SW480 (cell line): ENCODE results near the gene UBAP2L.
"Not testable (repeated sequence)": the region's sequence is repeated elsewhere in the genome, so short reads cannot be mapped to it uniquely, and the experiment has no call there.

Experiments used
- DNase-seq: peaks from one replicate; pipeline ENCODE4 v3.0.0-alpha.2; 2016; ENCODE audit warnings: low spot score

Gene UBAP2L

DNA sequence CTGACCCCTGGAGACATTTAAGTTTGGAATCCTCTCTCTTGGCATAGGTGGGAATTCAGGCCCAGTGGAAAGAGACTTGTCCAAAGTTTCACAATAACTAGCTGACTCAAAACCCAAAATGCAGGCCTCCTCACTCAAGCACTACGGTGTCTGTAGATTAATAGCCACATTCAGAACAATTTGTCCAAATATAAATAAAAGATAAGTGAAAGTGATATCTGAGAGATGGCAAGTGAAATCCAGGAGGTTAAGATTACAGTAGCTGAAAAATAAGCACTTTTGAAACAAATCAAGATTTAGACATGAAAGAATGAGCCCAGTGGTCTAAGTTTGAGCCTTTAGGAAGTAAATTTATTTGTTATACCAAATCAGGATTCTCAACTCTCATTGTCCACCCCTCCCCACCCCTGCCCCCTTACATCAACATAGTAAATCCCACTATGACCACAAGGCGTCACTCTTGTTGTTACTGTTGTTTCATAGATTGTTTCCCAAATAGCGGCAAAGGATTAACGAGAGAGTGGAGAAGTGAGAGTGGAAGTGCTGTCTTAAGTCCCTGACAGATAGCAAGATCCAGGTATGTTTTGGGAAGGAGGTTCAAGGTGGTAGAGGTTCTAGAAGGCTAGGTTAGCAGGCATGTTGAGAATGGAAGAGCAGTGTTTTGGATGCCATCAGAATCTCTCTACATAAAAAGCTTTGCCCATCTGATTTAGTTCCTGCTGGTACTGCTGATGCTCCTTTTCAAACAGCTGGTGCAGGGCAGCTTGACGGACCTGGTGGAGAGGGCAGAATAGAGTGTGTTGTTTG is 21.8 kb upstream of the UBAP2L start:
- DNase-seq: peak; percentile 56

DNA sequence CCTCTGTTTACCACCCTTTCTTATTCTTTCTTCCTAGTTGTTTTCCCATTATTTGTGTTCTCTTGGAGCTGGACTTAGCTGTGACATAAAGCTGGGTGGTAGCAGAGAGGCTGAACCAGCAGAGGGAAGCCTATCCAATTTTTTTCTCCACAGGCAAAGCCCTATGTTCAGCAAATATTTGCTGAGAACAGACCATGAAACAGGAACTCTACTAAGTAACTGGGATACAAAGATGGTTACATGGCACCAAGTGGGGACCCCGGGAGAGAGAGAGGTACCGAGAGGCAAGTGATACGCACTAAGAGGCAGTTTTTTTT is 21.2 kb upstream of the UBAP2L start:
- DNase-seq: no peak

DNA sequence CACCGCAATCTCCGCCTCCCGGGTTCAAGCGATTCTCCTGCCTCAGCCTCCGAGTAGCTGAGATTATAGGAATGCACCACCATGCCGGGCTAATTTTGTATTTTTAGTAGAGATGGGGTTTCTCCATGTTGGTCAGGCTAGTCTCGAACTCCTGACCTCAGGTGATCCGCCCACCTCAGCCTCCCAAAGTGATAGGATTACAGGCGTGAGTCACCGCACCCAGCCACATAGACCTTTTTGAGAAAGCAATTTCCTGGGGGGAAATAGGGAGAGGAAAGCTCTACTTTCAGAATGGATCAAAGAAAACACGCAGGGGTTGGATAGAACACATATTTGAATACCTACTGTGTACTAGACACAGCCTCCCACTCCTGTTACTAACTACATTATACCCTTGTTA is 15.0 kb upstream of the UBAP2L start:
- not testable (repeated sequence) for DNase-seq

DNA sequence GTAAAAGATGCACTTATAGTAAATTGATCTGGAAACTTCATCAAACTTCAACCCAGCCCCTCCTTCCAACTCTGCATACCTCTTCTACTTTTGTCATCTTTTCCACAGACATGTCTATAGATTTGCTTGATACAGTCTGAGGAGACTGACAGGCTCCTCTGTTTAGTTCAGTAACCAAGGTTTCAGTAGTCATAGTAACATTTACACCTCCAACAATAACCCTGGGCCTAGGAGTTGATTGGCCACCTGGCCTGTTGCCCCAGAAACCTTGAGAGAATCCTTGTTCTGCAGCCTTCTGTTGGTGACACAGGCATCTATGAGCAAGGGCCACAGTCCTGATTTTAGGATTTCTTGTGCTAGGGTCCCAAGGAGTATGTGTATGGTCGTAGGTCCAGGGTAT is 14.6 kb upstream of the UBAP2L start, which contains the start of gene CFAP141:
CFAP141 (minus strand) TSS at position 138 of the 400 bp plus-strand sequence; CDS start at position 112, 26 bp downstream.
- peak; percentile 28 for DNase-seq

DNA sequence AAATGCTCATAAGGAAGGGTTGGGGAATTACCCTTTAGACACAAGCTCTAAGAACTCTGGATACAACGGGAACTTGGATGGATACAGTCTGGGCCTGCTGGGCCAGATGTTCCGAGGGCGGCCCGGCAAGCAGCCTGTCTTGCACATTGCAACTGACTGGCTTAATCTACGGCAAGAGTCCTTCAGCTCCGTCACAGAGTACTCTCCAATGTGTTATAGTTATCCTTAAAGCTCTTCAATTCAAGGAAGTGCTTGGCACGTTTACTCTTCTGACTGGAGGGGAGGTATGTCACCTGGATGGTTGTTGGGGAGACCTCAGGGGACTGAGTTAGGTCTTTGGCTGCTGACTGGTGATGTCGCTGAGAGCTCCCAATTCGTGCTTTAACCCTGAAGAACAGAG is 13.5 kb upstream of the UBAP2L start:
- DNase-seq: no peak

DNA sequence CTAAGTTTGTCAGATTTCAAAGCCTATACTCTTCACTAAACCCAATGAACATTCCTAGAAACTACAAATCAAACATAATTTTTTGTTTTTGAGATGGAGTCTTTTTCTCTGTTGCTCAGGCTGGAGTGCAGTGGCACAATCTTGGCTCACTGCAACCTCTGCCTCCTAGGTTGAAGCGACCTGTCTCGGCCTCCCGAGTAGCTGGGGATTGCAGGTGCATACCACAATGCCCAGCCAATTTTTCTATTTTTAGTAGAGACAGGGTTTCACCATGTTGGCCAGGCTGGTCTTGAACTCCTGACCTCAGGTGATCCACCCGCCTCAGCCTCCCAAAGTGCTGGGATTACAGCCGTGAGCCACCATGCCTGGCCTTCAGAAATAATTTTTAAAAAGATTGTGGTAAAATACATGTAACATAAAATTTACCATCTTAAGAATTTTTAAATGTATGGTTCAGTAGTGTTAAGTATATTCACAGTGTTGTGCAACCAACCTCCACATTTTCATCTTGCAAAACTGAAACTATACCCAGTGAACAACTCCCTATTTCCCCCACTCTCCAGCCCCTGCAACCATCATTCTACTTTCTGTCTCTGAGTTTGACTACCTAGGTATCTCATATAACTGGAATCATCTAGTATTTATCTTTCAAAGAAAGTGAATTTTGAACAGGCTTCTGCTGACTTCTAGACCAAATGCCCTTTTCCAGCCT is 11.9 kb upstream of the UBAP2L start:
- DNase-seq: no peak

DNA sequence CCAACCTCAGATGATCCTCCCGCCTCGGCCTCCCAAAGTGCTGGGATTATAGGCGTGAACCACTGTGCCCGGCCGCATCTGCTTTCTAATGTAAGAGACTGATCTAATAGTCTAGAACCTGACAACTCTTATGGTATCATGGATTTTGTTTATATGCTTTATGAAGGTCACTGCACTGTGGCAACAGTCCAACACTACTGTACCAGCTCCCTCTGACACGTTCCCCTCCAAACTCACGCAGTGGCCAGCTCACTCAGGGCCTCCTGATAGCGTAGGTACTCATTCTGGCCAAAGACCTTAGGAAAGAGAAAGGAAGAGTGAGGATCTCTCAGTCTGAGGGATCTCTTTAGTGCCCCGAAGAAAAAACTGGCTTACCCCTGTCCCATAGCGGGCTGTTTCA is 8.7 kb upstream of the UBAP2L start:
- no peak for DNase-seq

DNA sequence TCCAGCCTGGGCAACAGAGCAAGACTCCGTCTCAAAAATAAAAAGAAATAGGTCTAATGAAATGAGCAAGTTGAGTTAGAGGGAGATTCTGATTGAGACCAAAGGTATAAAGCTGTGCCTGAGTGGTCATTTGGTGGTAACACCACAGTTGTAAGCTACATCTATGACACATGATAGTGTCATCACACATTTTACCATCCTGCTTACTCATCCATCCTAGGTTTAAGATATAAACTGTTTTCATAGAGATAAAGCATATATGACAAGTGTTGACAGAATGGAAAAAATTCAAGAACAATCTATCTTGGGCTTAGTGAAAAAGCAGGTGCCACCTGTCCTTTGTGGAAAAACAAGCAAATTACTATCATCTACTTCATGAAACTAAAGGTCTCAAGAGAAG is 7.5 kb upstream of the UBAP2L start:
- DNase-seq: no peak

DNA sequence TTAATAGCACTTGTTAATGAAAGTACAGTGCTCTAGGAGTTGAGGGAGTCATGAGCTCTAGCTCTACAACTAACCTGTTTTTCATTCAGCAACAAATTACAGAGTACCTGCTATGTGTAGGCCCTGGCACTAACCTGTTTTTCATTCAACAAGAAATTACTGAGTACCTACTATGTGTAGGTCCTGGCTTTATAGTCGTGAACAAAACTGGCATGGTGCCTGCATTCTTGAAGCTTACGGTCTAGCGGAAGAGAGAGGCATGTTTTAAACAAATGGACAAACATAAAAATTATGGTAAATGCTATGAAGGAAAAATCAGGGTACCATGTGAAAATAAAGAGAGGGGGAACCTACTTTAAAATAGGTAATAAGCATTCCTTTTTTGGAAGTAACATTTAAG is 2.2 kb upstream of the UBAP2L start:
- DNase-seq: no peak

DNA sequence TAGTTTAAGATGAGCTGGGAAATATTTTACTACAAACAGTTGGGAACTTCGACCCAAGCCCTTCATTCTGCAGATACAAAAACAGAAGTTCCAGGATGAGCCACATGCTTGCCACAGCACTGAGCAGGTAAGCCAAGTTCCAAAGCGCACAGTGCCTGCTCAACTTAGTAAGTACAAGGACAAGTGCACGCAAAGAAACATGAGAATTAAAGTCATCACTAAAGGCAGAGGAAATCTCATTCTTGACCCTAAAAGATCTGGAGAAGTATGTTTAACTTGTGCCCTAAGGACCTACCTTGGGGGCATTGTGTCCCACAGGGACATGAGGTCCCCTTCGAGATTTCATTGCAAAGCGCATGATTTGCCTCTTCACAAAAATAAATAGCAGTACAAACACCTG is 1.2 kb upstream of the UBAP2L start:
- DNase-seq: peak; percentile 15

DNA sequence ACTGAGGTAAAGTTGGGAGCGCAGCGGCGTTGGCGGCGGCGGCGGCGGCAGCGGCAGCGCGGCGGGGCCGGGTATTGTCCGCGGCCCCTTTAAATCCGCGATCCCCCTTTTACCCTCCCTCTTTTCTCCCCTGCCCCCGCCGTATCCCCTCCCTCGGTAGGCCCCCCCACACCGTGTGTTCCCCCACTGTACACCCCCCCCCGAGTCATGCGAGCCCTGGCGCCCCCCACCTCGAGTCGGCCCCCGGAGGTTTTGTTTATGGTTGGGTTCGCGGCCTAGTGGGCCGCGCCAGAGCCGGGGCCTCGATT is 169 bp downstream of the UBAP2L start:
- no peak for DNase-seq

DNA sequence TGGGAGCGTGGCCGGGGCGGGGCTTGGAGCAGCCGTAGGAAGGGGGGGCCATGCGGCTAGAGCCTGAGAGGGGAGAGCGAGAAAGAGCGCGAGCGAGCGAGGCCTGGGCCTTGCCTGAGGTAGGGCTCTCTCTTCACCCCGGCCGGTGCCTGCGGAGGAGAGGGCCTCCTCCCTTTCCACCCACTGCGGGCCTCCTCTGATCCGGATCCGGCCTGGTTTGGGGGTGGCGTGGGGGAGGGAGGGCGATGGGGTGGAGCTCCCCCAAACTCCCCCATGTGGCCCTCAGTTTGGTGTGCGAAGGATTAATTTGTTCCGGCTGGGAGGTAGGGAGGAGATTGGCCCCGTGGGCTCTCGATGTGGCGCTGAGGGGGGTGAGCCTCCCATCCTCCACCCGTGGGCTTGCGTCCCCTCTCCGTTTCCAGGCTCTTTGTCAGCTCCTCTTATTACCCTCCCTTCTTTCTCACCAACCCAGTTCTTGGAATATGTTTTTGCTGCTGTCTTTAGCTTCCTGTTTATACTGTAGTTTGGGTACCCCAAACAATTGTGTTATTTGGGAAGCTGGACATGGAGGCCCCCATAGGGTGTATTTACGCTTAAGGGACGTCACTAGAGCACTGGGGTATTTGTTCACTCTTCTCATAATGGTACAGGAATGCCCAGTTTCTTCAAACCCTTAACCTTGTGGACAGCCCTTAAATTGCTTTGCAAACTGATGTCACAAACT is 685 bp downstream of the UBAP2L start:
- DNase-seq: peak; percentile 52

DNA sequence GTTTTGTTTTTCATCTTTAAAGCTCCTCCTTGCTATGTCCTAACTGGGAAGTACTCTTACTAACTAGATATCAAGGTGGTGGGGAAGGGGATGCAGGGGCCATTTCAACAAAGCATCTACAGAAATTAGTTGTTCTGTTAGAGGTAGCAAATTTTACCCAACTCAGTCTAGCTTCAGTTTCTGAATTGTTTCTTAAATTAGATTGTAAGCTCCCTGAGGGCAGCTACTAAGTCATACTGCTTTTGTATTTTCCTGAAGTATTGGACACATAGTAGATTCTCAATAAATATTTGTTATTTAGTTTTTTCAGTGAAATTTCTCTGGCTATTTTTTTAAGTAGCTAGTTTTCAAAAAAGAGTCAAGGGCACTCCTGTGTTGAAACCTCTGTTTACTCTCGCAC is 1.8 kb downstream of the UBAP2L start:
- no peak for DNase-seq

DNA sequence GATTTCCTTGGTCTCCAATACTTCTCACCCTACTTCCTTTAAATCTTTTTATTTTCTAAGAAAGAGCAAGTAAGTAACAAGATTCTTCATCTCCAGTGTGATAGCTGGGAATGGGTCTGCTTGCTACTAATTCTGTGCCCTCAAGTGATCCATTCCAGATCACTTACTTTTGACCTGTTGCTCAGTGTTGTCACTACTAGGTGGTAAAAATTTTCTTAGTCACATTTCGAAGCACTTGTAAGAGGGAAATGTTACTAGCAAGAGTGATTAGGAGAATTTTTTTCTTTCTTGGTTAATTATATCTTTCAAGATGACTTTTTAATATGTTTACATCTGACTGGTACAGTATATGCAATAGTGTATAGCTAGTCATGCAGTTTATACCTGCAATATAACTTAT is 2.2 kb downstream of the UBAP2L start:
- no peak for DNase-seq

DNA sequence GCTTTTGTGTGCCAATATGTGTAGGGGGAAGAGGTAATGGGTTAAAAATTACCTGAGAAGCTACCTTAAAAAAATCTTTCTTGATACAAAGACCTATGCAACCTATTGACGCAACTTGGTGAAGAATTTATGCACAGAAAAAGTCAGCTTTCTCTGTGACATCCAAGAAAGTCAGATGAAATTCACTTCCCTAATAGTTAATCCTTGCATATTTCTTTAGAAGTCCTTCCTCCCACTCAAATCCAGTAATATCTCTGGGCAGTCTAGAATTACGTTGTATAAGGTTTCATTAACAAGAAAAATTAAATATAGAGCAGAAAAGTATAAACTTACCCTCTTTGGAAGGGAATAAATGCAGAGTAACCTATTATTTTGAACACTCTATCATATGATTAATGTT is 2.9 kb downstream of the UBAP2L start:
- DNase-seq: no peak

DNA sequence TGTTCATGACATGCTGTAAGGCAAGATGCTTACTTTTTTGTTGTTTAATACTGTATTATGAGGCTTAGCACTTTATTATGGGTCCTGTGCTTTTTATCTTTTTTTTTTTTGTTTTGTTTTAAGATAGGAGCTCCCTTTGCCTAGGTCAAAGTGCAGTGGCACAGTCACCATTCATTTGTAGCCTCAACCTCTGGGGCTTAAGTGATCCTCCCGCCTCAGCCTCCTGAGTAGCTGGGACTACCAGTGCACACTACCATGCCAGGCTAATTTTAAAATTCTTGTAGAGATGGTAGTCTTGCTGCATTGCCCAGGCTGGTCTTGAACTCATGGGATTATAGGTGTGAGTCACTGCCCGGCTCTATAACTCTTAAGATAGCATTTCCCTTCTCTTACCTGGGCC is 4.6 kb downstream of the UBAP2L start:
- DNase-seq: no peak

DNA sequence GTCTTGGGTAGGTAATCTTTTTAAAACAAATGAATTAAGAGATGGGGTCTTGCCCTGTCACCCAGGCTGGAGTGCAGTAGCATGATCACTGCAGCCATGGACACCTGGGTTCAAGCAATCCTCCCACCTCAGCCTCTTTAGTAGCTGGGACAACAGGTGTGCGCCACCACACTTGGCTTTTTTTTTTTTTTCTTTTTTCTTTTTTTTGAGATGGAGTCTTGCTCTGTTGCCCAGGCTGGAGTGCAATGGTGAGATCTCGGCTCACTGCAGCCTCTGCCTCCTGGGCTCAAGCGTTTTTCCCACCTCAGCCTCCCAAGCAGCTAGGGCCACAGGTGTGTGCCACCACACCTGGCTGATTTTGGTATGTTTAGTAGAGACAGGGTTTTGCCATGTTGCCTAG is 10.4 kb downstream of the UBAP2L start:
- DNase-seq: not testable (repeated sequence)

DNA sequence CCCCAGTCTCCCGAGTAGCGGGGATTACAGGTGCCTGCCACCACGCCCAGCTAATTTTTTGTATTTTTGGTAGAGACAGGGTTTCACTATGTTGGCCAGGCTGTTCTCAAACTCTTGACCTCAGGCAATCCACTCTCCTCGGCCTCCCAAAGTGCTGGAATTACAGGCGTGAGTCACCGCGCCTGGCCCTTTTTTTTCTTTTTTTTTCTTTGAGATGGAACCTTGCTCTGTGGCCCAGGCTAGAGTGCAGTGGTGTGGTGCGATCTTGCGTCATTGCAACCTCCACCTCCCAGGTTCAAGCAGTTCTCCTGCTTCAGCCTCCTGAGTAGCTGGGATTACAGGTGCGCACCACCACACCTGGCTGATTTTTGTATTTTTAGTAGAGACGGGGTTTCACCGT is 12.4 kb downstream of the UBAP2L start:
- DNase-seq: not testable (repeated sequence)

DNA sequence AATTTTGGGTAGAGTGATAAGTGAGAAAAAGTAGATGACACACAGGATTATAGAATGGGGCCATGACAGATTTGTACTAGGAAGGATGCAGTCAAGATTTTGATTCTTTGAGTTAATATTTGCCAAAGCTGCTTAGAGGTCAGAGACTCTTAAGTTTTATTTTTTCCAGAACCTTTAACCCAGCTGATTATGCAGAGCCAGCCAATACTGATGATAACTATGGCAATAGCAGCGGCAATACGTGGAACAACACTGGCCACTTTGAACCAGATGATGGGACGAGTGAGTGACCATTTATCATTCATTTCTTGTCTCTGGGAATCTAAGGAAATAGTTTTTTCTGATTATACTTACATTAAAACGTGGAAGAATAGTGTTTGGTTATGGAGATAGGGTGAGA is 16.1 kb downstream of the UBAP2L start:
- DNase-seq: no peak

DNA sequence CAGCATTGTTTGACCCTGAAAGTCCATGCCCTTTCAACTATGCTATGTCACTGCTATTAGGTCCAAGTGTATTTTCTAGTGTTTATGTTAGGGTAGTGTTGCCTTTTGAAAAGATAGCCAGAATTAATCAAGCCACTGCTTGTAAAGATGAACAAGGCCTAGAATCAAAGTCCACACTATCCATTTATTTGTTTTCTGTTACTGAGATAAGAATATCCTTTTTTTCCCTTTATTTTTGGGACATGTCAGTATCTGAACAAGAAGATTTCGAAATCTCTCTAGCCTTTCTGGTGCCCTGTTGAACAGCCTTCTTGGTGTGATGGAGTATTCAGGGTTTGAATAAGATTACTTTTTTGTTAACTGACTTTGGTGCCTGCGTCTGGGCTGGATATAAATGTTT is 16.7 kb downstream of the UBAP2L start:
- no peak for DNase-seq

DNA sequence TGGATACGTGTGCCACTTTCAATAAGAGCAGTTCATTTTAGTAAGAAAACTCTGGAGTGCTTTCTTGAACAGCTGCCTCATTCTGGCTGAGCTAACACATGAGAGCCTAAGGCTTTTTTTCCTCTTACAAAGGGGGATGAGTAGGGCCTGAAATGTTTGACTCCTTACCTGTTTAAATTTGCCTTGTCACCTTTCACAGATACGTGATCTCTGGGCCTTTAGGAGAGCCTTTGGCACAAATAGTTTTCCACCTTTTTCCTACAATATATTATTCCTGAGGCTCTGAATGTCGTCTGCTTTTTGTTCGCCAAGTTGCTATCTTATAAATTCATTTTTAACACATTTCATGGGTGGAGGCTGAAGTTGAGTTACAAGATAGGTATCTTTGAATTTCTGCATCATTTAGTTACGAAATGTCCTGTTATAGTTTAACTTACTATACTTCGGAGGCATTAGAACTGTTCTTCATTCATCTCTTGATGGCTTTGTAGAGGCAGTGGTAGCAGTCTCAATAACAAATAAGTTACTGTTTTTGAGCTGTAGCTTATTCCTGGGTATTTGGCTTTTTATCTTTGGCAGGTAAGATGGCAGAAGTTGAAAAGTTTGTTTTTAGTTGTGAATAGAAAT is 17.2 kb downstream of the UBAP2L start:
- no peak for DNase-seq

DNA sequence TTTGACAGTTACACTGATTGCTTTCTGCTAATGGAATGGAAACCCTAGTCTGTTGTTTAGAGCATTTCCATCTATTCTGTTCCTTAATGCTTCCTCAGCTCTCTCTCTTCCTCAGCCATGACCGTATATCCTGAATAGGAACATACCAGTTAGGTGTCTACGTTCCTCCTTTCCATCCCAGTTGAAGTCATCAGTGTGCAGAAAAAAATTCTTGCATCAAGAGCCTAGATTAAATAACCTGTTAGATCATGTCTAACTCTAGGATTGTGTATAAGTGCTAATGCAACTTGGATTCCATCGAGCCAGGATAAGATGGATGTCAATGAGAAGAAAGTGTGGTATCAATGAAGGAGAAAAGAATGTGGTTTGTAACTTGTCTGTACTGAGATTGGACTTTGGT is 18.7 kb downstream of the UBAP2L start:
- DNase-seq: no peak

DNA sequence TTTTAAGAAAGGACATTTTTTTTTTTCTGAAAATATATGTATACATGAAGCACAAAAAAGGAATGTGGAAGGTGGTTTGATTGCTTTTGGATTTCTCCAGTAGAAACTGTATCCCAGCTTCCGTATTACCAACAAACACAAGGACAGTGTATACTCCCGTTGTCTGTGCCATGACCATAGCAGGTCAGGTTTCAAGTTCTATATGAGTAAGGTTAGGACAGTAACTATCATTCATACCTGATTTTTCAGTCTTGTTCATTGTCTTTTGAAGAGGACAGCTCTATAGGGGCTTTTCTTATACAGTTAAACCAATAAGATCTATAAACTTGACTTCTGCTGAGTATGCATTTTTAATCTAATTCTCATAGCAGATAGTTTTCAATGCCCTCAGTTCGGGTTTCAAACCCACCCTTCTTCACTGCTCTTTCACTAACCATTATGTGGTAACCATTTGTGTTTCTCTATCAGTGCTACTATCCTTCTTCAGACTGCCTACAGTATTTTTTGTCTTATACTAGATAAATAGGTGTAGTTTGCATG is 19.6 kb downstream of the UBAP2L start:
- DNase-seq: no peak
